Endothelial cell of umbilical vein (primary cell): ENCODE measurements around the gene ANO4. TPM values are rescaled to one million over a fixed set of nuclear protein-coding genes. Genes with fewer than 3 reads are reported as not detected.

Experiments
- BruUV-seq: library from RNA; stranded (reverse); fragments of 400-500 nt; replicated peaks from 2 replicates; lab custom pipeline; 2021; lab: Mats Ljungman, UMichigan
- CTCF ChIA-PET: fragments of 300-600, 350-600 bp; sonication (Branson Sonifier 250); formaldehyde crosslinking; loops from one replicate; lab custom pipeline; 2021; ENCODE audit warnings: antibody characterized with exemption, inconsistent platforms; lab: Charles Lee
- POLR2A ChIA-PET: fragments of 300-600, 350-600 bp; sonication (Branson Sonifier 250); formaldehyde crosslinking; loops from one replicate; lab custom pipeline; 2021; ENCODE audit warnings: antibody characterized with exemption, inconsistent platforms; lab: Charles Lee
- DNase-seq: peaks from one replicate; pipeline ENCODE4 v3.0.0-alpha.2; 2011; ENCODE audit warnings: low read depth, low spot score
- FAIRE-seq: peaks from 2 replicates; lab custom pipeline; 2011; peaks lifted over from hg19 to GRCh38; lab: Jason Lieb, UNC
- H2AFZ ChIP-seq: 2 replicates; pipeline ENCODE4 v1.6.0; 2012; ENCODE audit warnings: low read depth, low read length, control low read depth, inconsistent platforms
- H3K27ac ChIP-seq: 2 replicates; pipeline ENCODE4 v1.5.1; 2011; ENCODE audit warnings: low read depth, mild to moderate bottlenecking, control low read depth, low read length, moderate library complexity; ENCODE audit not compliant: insufficient read depth
- H3K27me3 ChIP-seq, 2 experiments: 2 replicates each; pipeline versions ENCODE4 v1.6.0 to v1.6.1; 2011; ENCODE audit warnings: low read length in 2 of 2, mixed read lengths in 1 of 2; ENCODE audit not compliant: control insufficient read depth in 2 of 2, insufficient read depth in 2 of 2
- H3K36me3 ChIP-seq, 2 experiments: 2 replicates in 1 of 2; 3 replicates in 1 of 2; pipeline ENCODE4 v1.5.1; 2011; ENCODE audit warnings: low read length in 2 of 2, mild to moderate bottlenecking in 1 of 2, moderate library complexity in 1 of 2; ENCODE audit not compliant: control insufficient read depth in 2 of 2, insufficient read depth in 2 of 2; ENCODE audit errors: extremely low read depth in 1 of 2
- H3K4me1 ChIP-seq: 3 replicates; pipeline ENCODE4 v1.5.1; 2011; ENCODE audit warnings: mild to moderate bottlenecking, low read length; ENCODE audit not compliant: control insufficient read depth, insufficient read depth; ENCODE audit errors: extremely low read depth
- H3K4me2 ChIP-seq: 2 replicates; pipeline ENCODE4 v1.6.1; 2011; ENCODE audit warnings: low read length, control low read depth, mixed read lengths; ENCODE audit not compliant: insufficient read depth
- H3K4me3 ChIP-seq, 3 experiments: fragments of 200-600 bp in 1 of 3; sonication (generic), shearing (Covaris generic) in 1 of 3; replicated peaks in 1 of 3; 2 replicates each; pipeline ENCODE4 v1.5.1; 2011 to 2016; ENCODE audit warnings: control low read depth in 3 of 3, low read length in 3 of 3, mild to moderate bottlenecking in 2 of 3, inconsistent platforms in 1 of 3, low read depth in 1 of 3, moderate library complexity in 1 of 3; ENCODE audit not compliant: insufficient read depth in 1 of 3
- H3K79me2 ChIP-seq: 2 replicates; pipeline ENCODE4 v1.6.0; 2012; ENCODE audit warnings: low read length, inconsistent platforms; ENCODE audit not compliant: control insufficient read depth, insufficient read depth
- H3K9ac ChIP-seq: replicated peaks from 2 replicates; pipeline ENCODE3; 2011; ENCODE audit warnings: low read length, control low read depth; ENCODE audit not compliant: insufficient read depth; ENCODE audit errors: extremely low read depth
- H3K9me1 ChIP-seq: replicated peaks from 3 replicates; pipeline ENCODE4 v1.6.0; 2011; ENCODE audit warnings: mild to moderate bottlenecking, low read length; ENCODE audit not compliant: control insufficient read depth, insufficient read depth; ENCODE audit errors: extremely low read depth
- H3K9me3 ChIP-seq: replicated peaks from 2 replicates; pipeline ENCODE4 v1.5.1; 2012; ENCODE audit warnings: low read length, inconsistent platforms; ENCODE audit not compliant: control insufficient read depth, insufficient read depth
- H4K20me1 ChIP-seq: replicated peaks from 2 replicates; pipeline ENCODE3; 2011; ENCODE audit warnings: mild to moderate bottlenecking, low read length; ENCODE audit not compliant: control insufficient read depth, insufficient read depth; ENCODE audit errors: extremely low read depth
- EZH2 ChIP-seq: IDR thresholded peaks from 2 replicates; pipeline ENCODE4 v1.6.1; 2012; ENCODE audit warnings: borderline replicate concordance, low read depth, mild to moderate bottlenecking, moderate library complexity, low read length, inconsistent platforms; ENCODE audit not compliant: severe bottlenecking
- FOS ChIP-seq: IDR thresholded peaks from 2 replicates; pipeline ENCODE4 v1.6.1; 2011; ENCODE audit warnings: mild to moderate bottlenecking, low read length, moderate library complexity, borderline replicate concordance; ENCODE audit not compliant: insufficient read depth
- JUN ChIP-seq: IDR thresholded peaks from 2 replicates; pipeline ENCODE4 v1.6.1; 2011; ENCODE audit warnings: borderline replicate concordance, low read depth; ENCODE audit not compliant: insufficient read length, insufficient read depth
- MYC ChIP-seq: IDR thresholded peaks from one replicate; pipeline ENCODE4 v1.6.1; 2011; ENCODE audit warnings: mild to moderate bottlenecking, low read depth, low read length
- POLR2A ChIP-seq: IDR thresholded peaks from 2 replicates; pipeline ENCODE4 v1.6.1; 2012; ENCODE audit warnings: low read depth, mild to moderate bottlenecking, control low read depth, low read length
- POLR2AphosphoS5 ChIP-seq: IDR thresholded peaks from 2 replicates; pipeline ENCODE4 v1.6.1; 2012; ENCODE audit warnings: low read depth, mild to moderate bottlenecking, control low read depth, low read length, moderate library complexity; ENCODE audit not compliant: insufficient read depth
- dilution Hi-C: fragments of 300-500 bp; cut with MboI; formaldehyde crosslinking; loops from one replicate; pipeline ENCODE4 v1.15.0; 2019; ENCODE audit warnings: low sequenced_read_pairs; ENCODE audit not compliant: extremely low pct_ligation_motif_present
- intact Hi-C: fragments of 100-400 bp; cut with micrococcal nuclease; formaldehyde crosslinking; loops from one replicate; pipeline ENCODE4 v1.10.0; 2022
- polyA plus RNA-seq, 4 experiments: library from polyadenylated mRNA; depleted of rRNA in 3 of 4; stranded (reverse) in 3 of 4; unstranded in 1 of 4; fragments of >200 nt; gene quantifications; 2 replicates each; pipeline versions ENCODE4 v1.2.1 to v1.2.3, GENCODE V29; 2011 to 2012; ENCODE audit warnings: missing spikeins in 1 of 4
- total RNA-seq: library from RNA; stranded (reverse); gene quantifications from 2 replicates; pipeline ENCODE4 v1.2.3, GENCODE V29; 2021
- TF ChIP-seq, protein P1 (sequence below), 2 donors: IDR thresholded peaks; 1 replicate in 1 of 2; 2 replicates in 1 of 2; pipeline ENCODE4 v1.5.1; 2011; ENCODE audit warnings: low read length in 2 of 2, mild to moderate bottlenecking in 2 of 2, moderate library complexity in 2 of 2, control low read depth in 1 of 2, inconsistent platforms in 1 of 2, low read depth in 1 of 2; ENCODE audit not compliant: insufficient read depth in 1 of 2; ENCODE audit errors: extremely low read depth in 1 of 2
- TF ChIP-seq, protein P2 (sequence below): IDR thresholded peaks from 2 replicates; pipeline ENCODE4 v1.6.1; 2011; ENCODE audit not compliant: insufficient read depth, insufficient read length

ANO4 gene
- total and polyA plus RNA-seq, 2 donors (not counting 3 experiments of a cell fraction or from before 2014, with no cell fraction given): 0.25 TPM; not detected in 1

DNA sequence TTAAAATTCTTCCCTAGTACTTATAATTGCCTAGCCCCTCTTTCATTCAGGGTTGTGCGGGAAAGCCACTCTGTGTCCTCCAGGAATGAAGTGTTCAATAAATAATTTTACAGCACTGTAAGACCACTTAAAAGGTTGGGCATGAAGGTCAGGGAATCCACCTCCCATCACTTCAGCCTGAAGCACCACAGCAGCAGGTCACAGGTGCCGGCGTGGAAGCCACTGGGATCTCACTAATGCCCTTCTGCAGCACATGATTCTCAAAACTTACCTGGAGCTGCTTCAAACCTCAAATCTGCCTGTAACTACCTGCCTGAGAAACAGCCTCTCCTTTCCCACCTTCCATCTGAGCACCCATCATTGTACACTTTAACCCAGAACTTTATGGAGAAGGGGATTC, 159.5 kb downstream of the ANO4 start:
- dilution Hi-C loops (no loop called here), intact Hi-C loops (no loop called here)
- H2AFZ ChIP-seq: no peak overlapping the region
- H3K36me3 ChIP-seq: no peaks in the 10 kb centered on the region
- no peak for FAIRE-seq
- H3K4me3 ChIP-seq: no peak overlapping the region
- DNase-seq: no peak
- H3K9me3 ChIP-seq: peaks cover 2% of the 10 kb centered on the region
- no TSS peak for BruUV-seq
- H3K9me1 ChIP-seq: no peaks in the 10 kb centered on the region
- H3K27ac ChIP-seq: no peak overlapping the region
- peaks cover 5% of the 10 kb centered on the region for H3K4me1 ChIP-seq
- ChIA-PET POLR2A (no interaction called here), CTCF (no interaction called here)
- no peaks in the 10 kb centered on the region for H4K20me1 ChIP-seq
- no peak for TF ChIP-seq JUN
- TF ChIP-seq, protein P1, sequence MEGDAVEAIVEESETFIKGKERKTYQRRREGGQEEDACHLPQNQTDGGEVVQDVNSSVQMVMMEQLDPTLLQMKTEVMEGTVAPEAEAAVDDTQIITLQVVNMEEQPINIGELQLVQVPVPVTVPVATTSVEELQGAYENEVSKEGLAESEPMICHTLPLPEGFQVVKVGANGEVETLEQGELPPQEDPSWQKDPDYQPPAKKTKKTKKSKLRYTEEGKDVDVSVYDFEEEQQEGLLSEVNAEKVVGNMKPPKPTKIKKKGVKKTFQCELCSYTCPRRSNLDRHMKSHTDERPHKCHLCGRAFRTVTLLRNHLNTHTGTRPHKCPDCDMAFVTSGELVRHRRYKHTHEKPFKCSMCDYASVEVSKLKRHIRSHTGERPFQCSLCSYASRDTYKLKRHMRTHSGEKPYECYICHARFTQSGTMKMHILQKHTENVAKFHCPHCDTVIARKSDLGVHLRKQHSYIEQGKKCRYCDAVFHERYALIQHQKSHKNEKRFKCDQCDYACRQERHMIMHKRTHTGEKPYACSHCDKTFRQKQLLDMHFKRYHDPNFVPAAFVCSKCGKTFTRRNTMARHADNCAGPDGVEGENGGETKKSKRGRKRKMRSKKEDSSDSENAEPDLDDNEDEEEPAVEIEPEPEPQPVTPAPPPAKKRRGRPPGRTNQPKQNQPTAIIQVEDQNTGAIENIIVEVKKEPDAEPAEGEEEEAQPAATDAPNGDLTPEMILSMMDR (IDR thresholded peaks at IDR 0.05; ENCODE audit: extremely low read depth in 1 of 2, insufficient read depth in 1 of 2, low read depth in 1 of 2, low read length in 2 of 2): no peak
- TF ChIP-seq FOS: no peak
- no peak for TF ChIP-seq EZH2
- TF ChIP-seq, protein P2, sequence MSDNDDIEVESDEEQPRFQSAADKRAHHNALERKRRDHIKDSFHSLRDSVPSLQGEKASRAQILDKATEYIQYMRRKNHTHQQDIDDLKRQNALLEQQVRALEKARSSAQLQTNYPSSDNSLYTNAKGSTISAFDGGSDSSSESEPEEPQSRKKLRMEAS: no peak
- TF ChIP-seq MYC: no peak
- TF ChIP-seq POLR2AphosphoS5: no peak
- no peak for TF ChIP-seq POLR2A
- no peaks in the 10 kb centered on the region for H3K27me3 ChIP-seq
- no peak overlapping the region for H3K4me2 ChIP-seq
- no peaks in the 10 kb centered on the region for H3K79me2 ChIP-seq
- H3K9ac ChIP-seq: no peak overlapping the region
